HG03095 (cell line): Measurements from ENCODE around the gene NOTUM.
A peak's percentile ranks its signal among the peaks of the same experiment; 100 is the strongest.

Source experiments
- ATAC-seq: cut with Tn5 transposase; IDR thresholded peaks from one replicate; pipeline ENCODE4 v1.9.1; 2021; ENCODE audit warnings: moderate library complexity; ENCODE audit not compliant: unreplicated experiment

NOTUM gene

GRCh38 chr17:81940538-81941483 is 20.2 kb downstream of the NOTUM start:
- ATAC-seq, result no peak

- no peak for ATAC-seq
These were observed 21.1 kb downstream of the NOTUM start for GRCh38 chr17:81939881-81940385.

- no peak for ATAC-seq
These were observed 21.8 kb downstream of the NOTUM start for GRCh38 chr17:81939218-81939617.

DNA sequence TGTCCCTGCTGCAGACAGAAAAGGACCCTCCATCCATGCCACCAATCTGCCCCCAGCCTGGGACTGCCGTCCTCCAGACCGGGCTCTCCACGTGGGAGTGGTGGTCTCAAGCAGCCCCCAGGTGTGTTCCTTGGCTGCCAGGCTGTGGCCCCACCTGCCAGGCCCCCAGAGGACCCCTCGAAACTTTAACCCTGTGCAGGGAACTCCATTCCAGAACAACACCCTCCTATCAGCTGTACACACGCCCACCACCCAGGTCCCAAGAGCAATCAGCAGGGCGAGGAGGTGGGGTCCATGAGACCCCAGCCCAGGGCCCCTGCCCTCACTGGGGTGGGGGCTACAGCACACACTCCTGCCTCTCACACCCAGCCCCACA is 25.3 kb downstream of the NOTUM start:
- ATAC-seq, result no peak

GRCh38 chr17:81934850-81935708 is 25.9 kb downstream of the NOTUM start:
- ATAC-seq, result no peak

GRCh38 chr17:81934098-81934757 is 26.8 kb downstream of the NOTUM start:
- no peak for ATAC-seq

DNA sequence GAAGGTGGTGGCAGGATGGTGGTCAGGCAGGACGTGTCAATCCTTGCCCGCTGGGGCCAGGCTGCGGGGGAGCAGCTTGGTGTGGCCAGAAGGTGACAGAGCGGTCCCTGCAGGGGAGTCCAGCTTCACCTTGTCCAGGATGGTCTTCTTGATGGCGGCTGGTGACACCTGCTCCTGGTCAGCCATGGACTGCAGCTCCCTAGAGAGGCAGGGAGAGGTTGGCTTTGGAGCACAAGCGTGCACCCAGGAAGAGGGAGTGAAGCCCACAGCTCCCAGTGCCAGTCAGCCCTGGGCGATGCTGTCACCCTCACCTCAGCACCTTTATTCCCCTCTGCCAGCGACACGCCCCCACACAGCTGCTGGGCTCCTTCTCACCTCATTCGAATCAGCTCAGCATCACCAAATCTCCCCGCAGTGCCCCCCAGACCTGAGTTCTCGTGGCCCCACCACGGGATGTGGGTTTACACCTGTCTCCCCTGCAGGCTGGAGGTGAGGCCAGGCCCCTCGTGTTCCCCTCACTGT is 27.7 kb downstream of the NOTUM start:
- ATAC-seq, result no peak

DNA sequence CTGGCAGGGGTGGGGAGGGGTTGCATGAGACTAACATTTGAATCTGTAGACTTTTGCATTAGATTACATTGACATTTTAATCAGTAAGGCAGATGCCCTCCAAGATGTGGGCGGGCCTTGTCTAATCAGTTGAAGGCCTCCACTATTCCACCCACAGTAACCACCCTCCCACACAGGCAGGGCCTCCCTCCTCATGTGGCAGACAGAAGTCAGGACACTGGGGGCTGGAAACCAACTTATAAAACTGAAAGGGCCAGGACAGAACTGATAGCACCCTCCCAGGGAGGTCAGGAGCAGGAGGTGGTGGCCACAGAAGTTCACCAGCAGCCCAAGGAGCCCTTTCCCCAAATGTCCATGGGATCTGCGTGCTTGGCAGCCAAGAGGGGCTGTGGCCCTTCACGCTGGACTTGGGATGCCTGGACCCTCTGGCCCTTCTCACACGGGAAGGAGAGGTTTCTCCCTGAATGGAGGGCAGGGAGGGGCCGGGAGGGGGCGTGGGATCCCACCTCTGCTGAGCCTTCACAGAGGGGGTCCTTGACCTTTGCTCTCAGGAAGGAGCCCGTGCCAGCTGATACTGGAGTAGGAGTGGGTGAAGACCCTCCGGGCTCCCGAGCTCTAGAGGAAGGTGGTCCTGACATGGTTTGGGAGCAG is 28.5 kb downstream of the NOTUM start:
- no peak for ATAC-seq

DNA sequence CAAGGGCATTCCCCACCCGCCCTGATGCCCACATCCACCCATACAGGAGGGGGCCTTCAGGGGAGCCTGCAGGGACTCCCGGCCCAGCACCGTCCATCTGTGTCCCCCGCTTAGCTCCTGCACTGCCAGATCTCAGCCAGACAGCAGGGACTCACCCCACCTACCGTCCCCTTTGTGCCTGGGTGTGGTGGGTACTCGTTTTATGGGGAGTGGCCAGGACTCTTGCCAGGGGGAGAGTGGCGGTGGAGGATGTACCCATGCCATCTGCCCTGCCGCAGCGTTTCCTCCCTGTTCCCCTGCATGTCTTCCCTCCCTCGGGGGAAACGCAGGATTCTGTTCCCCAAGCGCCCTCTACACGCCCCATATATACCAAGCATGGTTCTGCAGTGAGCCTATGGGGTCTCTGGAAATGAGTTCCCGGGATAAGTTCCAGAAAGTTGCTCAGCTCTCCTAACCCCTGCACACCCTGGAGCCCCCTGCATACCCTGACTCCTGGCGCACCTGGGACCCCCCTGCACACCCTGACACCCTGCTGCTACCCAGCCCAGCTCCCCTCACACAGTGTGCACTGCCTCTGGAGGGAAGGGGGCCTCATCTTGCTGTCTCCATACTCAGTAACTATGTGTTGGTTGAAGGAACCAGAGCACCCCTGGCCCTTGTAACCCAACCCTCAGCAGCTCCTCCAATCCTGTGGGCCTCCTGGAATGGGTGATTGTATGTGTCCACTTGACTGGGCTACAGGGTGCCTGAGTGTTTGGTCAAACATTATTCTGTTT is 29.2 kb downstream of the NOTUM start:
- ATAC-seq, result no peak

DNA sequence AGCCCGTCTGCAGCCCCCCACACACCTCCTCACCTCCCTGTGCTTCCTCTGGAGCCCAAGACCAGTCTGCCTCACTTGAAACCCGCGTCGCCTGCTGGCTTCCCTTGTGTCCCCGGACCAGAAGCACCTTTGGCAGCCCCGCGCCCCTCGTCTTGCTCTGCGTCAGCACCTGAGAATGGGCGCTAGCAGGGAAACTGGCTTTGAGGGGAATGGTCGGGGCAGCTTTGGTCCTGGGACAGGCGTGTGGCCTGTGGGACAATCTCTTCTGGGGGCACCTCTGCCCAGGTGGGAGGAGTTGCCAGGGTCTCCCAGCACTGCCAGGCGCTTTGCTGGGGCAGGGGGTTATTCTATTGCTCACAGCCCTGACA is 29.8 kb downstream of the NOTUM start:
- no peak for ATAC-seq

DNA sequence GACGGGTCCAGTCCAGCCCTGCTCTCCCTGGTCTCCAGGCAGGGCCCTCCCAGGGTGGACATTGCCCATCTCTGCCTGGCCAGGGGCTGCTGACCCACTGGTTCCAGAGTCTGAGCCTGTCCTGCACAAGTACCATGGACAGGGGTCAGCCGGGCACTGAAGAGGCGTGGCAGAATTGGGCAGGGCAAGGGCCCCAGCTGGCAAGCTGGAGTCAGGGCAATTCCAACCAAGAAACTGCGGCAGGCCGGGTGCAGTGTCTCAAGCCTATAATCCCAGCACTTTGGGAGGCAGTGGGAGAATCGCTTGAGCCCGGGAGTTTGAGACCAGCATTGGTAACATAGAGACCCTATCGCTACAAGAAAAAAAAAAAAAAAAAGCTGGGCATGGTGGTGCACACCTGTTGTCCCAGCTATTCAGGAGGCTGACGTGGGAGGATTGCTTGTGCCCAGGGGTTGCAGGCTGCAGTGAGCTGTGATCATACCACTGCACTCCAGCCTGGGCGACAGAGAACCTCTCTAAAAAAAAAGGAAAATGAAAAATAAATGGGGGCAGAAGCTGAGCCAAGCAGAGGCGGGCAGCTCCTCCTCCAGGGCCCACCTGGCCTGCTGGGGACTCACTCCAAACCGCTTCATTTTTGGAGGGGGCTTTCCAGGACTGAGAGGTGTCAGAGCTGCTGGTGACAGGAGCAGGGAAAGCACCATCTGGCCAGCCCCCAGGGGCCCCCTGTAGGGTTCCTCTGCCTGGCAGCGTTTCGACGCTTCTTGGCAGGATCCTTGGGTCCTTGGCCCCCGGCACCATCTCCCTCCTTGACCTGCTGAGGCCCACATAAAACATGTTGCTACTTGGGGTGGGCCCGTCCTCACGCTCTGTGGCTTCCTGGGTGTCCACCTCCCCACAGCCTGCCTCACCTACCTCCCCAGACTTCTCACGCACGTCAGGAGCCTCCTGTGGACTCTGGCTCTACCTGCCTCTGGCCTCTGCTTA is 30.6 kb downstream of the NOTUM start:
- no peak for ATAC-seq

DNA sequence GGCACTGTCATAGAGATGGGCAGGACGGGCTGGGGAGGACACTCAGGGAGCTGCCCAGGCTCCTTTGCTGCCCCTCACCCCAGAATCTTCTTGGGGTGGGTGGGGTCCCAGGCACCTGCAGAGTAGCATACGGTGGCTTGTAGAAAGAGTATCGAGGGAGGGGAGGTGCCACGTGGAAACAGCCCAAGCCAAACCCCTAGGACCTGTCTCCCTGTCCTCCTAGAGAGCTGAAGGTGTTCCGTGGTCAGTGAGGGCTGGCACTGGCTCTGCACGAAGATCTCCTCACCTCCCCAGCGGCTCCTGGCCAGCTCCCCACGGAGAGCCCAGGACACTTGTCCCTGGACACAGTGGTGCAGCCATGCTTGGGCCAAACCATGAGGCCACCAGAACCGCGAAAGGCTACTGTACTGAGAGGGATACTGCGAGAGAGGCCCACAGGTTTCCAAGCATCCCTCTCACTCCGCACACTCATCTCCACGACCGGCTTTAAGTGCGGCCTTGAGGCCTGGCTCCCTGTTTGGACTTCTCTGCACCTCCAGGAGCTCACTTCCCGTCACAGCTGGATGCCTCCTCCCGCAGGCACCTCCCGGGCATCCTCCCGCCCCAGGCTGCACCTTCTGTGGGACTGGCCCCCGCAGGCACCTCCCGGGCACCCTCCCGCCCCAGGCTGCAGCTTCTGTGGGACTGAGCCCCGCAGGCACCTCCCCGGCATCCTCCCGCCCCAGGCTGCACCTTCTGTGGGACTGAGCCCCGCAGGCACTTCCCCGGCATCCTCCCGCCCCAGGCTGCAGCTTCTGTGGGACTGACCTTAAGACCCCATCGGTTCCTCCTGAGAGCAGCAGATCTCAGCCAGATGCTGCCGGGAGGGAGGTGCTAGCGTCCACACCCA is 31.5 kb downstream of the NOTUM start:
- ATAC-seq, result no peak

DNA sequence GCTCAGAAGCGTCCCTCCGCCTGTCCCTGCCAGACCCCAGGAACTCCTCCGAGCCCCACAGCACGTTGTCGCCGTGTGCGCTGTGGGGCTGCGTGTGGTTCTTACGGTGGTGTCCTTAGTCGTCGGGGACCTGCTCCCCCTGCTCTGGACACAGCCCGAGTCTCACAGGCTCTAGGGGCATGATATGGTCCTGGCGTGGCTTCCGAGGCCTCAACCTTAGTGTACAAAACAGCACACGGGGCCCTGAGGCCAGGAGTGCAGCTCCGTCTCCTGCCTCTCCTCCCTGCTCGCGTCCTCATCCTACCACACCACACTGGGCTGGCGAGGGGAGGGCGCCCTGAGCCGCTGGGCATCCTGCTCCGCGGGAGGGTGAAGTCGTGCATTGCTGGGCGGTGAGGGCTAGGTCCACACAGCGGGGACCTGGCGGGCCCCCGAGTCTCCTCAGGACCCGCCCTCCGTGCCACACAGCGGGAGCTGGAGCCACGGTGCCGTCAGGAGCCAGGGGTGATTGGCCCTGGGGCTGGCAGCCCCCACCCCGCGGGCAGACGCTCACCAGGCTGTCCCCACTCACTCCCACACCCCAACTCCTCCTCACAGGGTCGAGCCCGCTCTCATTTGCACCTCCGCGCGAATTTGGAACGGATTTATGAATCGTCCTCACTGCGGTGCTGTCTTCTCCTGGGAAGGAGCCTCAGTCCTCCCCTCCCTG is 32.3 kb downstream of the NOTUM start:
- no peak for ATAC-seq

DNA sequence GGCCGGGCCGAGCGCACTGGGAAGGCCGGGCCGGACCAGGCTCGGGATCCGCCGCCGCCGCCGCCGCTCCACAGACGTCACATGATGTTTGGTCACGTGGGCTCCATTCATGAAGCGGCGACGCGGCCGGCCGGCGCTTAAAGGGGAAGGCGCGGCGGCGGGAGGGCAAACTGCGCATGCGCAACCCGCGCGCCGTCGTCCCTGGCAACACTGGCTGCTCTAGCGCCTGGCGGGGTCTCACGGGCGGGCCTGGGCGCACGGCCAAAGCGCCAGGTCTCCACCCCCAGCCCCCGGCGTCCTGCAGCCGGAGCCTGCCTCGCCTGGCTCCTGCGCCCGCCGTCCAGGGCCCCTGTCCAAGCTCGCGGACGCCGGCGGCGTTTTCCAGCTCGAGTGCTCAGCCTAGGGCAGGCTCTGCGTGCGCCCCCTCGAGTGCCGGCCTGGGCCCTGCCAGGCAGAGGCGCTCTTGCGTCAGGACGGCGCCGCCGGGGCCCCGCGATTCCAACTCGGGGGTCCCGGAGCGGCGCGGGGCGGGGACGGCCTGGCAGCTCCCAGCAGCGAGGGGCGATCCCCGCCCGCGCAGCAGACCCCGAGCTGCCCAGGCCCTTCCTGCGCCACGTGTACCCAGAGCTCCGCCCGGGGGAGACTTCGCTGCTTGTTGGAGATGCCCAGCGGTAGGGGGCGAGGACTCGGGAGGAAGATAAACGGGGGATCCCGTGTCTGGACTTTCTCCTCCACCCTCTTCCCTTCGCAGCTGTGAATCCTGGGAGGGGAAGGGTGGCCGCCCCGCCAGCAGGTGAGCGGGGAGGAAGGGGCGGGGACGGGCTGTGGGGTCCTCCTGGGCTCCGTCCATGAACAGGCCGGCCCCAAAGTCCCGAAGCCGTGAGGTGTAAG is 33.1 kb downstream of the NOTUM start, which contains the start of gene MAFG:
TSS of gene MAFG (minus strand) at position 83 of the 891 bp plus-strand sequence. CDS start 4,550 bp downstream, outside the sequence.
- ATAC-seq, result peak; percentile 43

DNA sequence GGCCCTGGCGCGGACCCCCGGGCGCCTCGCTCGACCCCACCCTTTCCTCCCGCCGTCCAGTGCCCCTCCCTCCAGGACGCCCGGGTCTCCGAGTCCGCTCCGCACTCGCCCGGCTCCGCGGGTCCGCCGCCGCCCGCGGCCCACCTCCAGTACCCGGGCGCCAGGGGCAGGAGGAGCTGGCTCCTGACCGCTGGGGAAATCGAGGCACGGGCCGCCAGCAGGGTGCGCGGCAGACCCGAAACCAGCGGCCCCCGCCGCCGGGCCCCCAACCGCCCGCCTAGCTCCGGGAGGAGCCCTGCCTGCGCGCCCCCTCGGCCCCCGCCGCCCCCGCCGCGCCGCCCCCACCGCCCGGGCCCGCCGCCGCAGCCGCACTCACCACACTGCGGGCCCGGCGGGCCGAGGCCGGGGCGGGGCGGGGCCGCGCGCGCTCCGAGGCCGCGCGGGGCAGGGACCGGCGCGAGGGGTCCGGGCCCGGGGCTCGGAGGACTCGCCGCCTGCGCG is 33.8 kb downstream of the NOTUM start:
- peak; percentile 6 for ATAC-seq
